CMK (cell line): Measurements from ENCODE around the gene FYN.
"Not testable (repeated sequence)": the region's sequence is repeated elsewhere in the genome, so short reads cannot be mapped to it uniquely, and the experiment has no call there.

Source experiments
- DNase-seq: peaks from one replicate; pipeline ENCODE4 v3.0.0-alpha.2; 2010; ENCODE audit warnings: low read depth

Gene FYN

DNA sequence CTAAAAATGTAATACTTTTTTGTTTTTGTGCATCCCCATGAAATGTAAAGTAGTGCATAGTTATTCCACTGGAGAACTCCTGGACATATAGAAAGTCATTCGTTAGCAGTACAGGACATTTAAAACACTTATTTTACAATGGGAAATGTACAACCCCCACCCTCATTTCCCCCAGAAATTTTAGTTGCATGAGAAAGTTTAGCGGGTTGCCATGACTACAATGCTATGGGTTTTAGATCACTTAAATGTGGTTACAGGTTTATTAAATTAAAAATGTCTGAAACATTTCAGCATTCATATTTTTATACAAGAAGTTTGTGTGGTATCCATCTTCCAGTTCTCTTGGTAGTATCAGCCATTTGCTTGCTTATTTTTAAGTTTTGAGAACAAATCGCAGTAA is 212.7 kb downstream of the FYN start:
- no peak for DNase-seq

GRCh38 chr6:111658462-111659154 is 214.6 kb downstream of the FYN start:
- no peak for DNase-seq

DNA sequence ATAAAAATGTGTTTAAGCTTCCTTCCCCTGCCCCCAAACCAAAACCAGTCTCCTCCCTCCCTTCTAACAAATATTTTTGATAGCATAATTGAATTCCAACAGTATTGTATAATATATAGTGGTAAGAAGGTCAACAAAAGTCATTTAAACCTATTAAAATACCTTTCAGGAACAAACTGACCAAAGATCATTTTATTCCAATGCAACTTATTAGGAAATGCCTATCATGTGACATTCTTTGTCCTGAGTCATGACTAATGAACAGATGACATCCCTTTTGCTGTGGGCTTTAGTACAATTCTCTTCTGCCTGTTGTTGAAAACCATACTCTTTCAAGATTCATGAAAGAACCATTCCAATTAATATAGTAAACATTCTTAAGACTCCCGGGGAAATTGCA is 216.1 kb downstream of the FYN start:
- DNase-seq, result no peak

GRCh38 chr6:111653979-111654378 is 219.3 kb downstream of the FYN start:
- DNase-seq, result no peak

- no peak for DNase-seq
These were observed 219.8 kb downstream of the FYN start for GRCh38 chr6:111653434-111653833.

DNA sequence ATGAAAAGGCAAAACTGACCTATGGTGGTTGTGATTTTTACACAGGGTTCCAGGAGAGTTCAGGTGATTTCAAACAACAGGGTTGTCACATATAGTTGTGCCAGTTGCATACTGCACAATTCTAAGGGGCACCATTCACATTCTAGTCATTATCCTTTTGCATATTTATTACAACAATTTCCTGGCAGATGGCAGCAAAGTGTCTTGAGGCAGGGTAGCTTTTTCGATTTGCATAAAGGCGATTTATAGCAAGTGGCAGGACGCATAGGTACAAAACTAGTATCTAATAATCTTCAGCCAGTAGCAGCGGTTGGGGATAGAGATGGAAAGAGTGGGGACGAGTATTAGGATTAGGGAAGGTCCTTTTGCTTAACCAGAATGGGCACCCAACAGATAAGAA is 221.1 kb downstream of the FYN start:
- no peak for DNase-seq

DNA sequence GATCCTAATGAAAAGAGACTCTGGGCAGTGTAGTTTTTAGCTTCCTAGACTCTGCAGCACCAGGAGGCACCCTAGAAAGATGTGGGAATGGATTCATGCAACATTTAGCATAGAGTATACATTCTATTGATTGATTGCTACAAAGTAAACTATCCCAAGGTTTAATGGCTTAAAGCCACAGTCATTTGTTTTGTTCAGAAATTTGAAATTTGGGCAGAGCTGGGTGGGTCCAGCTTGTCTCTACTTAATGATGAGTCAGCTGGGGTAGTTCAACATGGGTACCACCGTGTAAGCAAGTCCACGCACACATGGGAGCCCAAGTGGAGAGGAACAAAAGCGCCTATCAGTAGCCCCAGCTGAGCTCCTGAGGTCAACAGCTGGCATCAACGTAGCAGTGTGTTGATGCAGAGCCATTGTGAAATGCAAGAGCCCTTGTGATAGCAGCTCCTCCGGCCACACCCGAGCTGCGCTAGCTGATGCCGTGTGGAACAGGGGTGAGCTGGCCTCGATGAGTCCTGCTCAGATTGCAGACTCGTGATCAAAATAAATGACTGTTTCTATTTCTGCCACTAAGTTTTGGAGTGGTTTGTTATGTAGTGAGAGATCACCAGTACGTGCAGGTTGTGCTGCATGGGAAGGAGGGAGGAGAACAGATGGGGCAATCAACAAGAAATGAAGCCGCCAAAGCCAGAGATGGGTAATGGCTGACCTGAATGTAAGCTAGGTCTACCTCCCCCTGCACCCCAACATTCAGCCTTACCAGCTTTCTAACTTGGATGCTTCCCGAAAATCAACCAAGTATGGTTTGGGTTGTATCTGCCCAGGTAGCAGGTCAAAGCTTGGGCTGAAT is 221.8 kb downstream of the FYN start:
- DNase-seq, result no peak

DNA sequence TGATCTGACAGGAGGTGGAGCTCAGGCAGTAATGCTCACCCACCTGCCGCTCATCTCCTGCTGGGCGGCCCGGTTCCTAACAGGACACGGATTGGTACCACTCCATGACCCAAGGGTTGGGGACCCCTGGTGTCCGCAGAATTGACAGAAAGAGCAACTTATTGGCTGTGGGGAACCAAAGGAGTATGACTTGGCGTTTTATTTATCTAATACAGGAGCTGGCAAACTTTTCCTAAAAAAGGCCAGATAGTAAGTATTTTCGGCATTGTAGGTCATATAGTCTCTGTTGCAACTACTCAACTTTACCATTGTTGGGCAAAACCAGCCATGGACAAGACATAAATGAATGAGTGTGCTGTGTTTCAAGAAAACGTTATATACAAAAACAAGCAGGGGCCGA is 223.2 kb downstream of the FYN start:
- DNase-seq, result no peak

- no peak for DNase-seq
These were observed 225.2 kb downstream of the FYN start for GRCh38 chr6:111648100-111648499.

GRCh38 chr6:111646942-111647341 is 226.3 kb downstream of the FYN start:
- DNase-seq, result no peak

GRCh38 chr6:111646034-111646433 is 227.2 kb downstream of the FYN start:
- no peak for DNase-seq

DNA sequence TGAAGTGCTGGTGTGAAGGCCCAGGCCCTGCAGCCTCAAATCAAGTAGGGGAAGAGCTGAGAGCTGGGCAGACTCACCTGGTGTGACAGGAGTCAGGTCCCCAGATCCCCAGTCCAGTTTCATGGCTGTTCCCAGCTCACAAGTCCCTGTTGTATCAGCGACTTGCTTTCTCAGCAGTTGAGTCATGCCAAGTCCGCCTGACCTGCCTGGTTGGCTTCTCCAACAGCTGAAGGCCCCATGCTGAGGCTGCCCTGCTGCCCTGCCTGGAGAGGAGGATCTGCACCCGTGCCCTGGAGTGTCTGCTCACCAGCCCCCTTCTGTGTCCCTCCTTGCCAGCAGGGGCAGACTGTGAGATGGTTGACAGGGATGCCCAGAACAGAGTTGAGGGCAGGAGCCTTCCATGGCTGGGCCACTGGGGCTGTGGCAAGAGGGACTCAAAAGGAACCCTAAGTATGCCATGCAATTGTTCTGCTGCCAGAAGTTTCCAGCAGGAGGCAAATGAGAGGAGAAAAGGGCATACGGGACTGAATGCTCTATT is 228.3 kb downstream of the FYN start:
- DNase-seq, result no peak

DNA sequence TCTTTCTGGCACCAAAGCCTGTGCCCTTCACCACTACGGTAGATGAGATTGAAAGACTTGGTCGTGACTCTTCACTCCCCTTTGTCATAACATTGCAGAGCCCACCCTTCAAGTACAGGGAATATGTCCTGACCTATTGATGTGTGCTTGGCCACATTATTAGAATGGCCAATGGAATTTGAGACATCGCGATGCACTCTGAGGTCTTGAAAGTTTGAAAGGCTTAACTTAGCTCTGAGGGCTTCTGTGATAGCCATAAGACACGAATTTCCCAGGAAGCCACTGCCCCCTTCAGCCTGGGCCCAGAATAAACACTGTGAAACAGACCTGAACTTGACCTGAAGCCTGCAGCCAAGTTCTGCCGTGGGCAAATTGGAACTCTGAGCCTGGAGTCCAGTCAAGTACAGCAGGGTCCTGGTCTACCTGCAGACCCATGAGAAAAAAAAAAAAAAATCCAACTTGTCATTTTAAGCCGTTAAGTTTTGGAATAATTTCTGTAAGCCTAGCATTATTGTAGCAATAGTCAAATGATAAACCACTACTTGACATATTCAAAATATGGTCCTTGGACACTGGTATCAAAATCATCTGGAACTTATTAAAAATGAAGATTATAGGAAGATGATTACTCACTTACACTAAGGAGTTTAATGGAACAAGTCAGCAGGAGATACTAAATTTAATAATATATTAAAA is 230.6 kb downstream of the FYN start:
- DNase-seq, result no peak

DNA sequence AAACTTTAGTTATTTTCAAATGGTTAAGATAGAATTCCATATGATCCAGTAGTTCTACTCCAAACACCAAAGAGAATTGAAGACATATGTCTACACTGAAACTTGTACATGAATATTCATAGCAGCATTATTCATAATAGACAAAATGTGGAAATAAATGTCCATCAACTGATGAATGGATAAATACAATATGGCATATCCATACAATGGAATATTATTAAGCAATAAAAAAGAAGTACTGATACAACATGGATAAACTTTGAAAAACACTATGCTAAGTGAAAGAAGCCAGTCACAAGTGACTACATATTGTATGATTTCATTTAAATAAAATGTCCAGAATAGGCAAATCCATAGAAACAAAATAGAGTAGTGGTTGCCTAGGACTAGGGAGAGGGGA is 234.0 kb downstream of the FYN start:
- no peak for DNase-seq

GRCh38 chr6:111634981-111635380 is 238.3 kb downstream of the FYN start:
- DNase-seq, result not testable (repeated sequence)

- DNase-seq, result no peak
These were observed 239.4 kb downstream of the FYN start for GRCh38 chr6:111633822-111634221.

DNA sequence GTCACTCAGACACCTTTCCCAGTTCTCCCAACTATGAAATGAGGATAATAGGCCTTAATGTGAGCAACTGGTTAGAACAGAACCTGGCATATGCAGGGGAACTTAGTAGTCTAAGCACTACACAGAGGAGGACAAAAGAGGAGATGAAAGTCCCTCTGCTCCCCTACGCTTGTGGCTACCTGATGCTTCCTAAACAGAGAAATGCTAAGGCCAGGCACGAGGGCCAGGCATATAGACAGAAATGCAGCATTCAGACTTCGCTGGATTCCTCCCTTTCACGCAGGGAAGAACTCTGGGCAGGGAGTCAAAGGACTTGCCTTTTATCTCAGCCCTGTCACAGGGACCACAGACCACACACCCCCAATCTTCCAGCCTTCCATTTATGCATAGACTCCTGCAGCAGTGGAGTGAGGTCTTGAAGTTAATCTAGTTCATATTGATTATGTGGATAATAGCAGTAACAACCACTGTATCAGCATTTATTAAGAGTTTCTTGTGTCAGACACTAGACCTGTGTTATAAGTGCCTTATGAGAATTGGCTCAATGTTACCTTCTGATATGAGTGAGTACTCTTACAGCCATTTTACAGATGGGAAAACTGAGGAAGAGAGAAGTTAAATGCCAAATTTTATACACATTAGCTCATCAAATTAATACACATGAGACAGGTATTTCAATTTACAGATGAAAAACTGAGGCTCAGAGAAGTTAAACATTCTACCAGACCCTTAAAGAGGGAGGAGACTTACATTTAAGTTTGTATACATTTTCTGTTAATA is 240.6 kb downstream of the FYN start:
- DNase-seq, result no peak

GRCh38 chr6:111631903-111632460 is 241.3 kb downstream of the FYN start:
- DNase-seq, result no peak

DNA sequence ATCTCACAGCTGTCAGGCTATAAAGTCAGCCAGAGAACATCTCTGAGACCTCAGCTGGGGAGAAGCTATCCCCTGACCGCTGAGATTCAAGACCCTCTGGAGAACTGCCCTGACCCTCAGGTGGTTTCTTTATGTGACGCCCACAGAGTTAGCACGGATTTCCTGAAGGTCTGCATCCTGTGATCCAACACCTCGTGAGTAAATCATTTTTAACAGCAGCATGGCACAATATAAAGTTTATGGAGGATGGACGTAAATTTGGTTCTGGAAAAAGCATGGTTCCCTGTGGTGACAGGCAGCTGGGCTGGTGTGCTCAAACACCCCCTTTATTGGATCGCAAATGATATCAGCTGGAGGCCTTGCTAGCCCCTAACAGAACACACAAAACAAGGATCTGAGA is 242.2 kb downstream of the FYN start:
- DNase-seq, result no peak

DNA sequence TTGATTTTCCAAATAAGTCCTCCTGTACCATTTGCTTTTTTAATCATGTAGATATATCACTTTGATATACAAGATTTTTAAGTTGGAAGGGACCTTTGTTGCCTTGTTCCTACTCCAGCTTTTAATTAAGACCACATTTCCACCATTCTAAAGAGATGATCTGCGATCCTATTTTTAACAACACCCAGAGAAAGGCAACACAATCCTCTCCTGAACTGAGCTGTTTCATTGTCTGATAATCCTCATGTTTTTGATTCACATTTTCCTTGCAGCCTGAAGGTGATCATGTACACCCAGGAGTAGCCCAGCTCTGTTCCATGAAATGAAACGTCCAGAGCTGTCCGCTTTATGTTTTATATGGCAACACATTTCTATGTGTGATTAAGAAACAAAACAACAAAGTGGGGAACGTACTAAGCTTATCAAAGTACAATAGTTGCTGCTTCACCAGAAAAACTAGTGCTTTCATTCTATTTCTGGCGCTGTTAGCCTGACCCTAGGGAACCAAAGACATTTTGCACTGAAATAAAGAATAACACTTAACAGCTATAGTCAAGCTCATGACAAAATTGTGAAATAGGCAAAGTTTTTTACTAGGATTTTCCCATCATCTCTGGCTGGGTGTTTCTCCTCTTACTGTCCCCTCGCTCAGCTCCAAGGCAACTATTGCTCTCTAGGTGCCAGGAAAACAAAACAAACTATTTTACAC is 245.0 kb downstream of the FYN start:
- no peak for DNase-seq

DNA sequence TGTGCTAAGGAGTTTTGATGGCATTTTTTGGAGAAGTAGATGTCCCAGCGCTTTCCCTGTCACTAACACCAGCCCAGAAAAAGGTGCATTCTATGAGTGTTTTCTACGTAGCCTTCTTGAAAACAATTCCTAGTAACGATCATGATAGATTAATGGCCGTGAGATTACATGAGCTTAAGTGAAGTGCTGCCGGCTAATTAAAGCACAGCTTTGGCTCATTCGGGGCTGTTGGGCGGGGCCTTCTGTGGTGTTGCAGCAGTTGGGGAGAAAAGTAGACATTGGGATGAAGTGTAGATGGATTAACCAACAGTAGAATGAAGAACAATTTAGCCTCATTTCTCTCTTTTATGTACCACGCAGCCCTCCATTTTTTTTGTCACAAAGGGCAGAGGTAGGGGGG is 246.8 kb downstream of the FYN start:
- no peak for DNase-seq
